Activated B cell treated with CpG ODN at 0.5 μM for 24 hours (primary cell): ENCODE measurements around the gene LIN52. TPM values are rescaled to one million over a fixed set of nuclear protein-coding genes. Genes with fewer than 3 reads are reported as not detected.

Experiments used
- ATAC-seq: fragments of 200-7000 bp; cut with Tn5 transposase; one replicate; pipeline ENCODE4 v1.10.0; 2021; ENCODE audit warnings: low read depth, mild to moderate bottlenecking, moderate library complexity
- CTCF ChIA-PET: fragments of 350-600 bp; sonication (Branson Sonifier 250); formaldehyde crosslinking; loops from one replicate; lab custom pipeline; 2021; ENCODE audit warnings: antibody characterized with exemption; lab: Charles Lee
- POLR2A ChIA-PET: fragments of 350-600 bp; sonication (Branson Sonifier 250); formaldehyde crosslinking; loops from one replicate; lab custom pipeline; 2021; ENCODE audit warnings: antibody characterized with exemption; lab: Charles Lee
- DNase-seq: peaks from one replicate; pipeline ENCODE4 v3.0.0; 2022
- H3K27ac Mint-ChIP-seq: one replicate; pipeline ENCODE4 v1.8.0; 2020; ENCODE audit warnings: mixed read lengths
- H3K27me3 Mint-ChIP-seq: one replicate; pipeline ENCODE4 v1.8.0; 2021; ENCODE audit warnings: mixed read lengths
- H3K36me3 Mint-ChIP-seq: one replicate; pipeline ENCODE4 v1.8.0; 2021; ENCODE audit warnings: low read depth, mixed read lengths
- H3K4me1 Mint-ChIP-seq: one replicate; pipeline ENCODE4 v1.8.0; 2021; ENCODE audit warnings: mixed read lengths
- H3K4me3 Mint-ChIP-seq: one replicate; pipeline ENCODE4 v1.8.0; 2020; ENCODE audit warnings: mild to moderate bottlenecking, mixed read lengths
- H3K9me3 Mint-ChIP-seq: one replicate; pipeline ENCODE4 v1.8.0; 2020; ENCODE audit warnings: mixed read lengths
- CTCF ChIP-seq: fragments of 200-600 bp; IDR thresholded peaks from one replicate; pipeline ENCODE4 v1.8.0; 2022; ENCODE audit warnings: antibody characterized with exemption, mild to moderate bottlenecking
- intact Hi-C: fragments of 100-400 bp; cut with micrococcal nuclease; formaldehyde crosslinking; loops from one replicate; pipeline ENCODE4 v1.15.1; 2024
- total RNA-seq: library from RNA; stranded (reverse); gene quantifications from 2 replicates; pipeline ENCODE4 v1.2.3, GENCODE V29; 2022

Gene LIN52
- total RNA-seq, 1 donor from 2014 or later, result 12.4 TPM

DNA sequence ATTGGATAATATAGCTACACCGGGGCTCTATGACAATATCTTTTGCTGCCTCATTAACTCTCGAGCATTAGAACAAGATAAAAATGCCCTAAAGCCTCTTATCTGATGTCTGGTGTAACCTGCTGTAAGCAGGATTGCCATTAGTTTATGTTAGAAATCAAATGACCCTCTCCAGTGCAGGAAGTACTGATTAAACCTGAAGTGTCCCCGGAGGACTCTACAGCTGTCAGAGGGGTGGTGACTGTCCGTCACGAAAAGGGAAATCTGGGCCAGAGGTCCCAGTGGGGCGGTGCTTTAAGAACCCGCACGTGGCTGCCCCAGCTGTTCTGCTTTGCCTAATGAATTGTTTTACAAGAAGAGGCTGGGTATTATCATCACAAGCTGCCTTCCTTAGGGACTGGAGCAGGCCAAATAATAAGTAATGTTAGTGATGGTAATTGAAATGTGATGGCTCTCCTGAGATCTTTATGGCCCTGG is 55.7 kb downstream of the LIN52 start:
- no peak overlapping the region for H3K4me3 Mint-ChIP-seq
- peaks cover 5% of the 10 kb centered on the region for H3K36me3 Mint-ChIP-seq
- intact Hi-C loops, result no loop called here
- H3K9me3 Mint-ChIP-seq, result no peaks in the 10 kb centered on the region
- peaks cover 9% of the 10 kb centered on the region for H3K4me1 Mint-ChIP-seq
- ChIA-PET CTCF (interaction anchor here (0.5 to 0.6 kb wide), 2 partner anchors 13 to 99 kb away, joined by 3 read pairs; no protein-coding TSS in a partner anchor), POLR2A (interaction anchor here (0.6 kb wide), 1 partner anchor 1222 kb away, joined by 13 read pairs; no protein-coding TSS in a partner anchor)
- H3K27me3 Mint-ChIP-seq, result no peaks in the 10 kb centered on the region
- no peak overlapping the region for H3K27ac Mint-ChIP-seq
- peak; percentile 90 for ATAC-seq
- no peak for TF ChIP-seq CTCF
- DNase-seq, result peak; percentile 19

DNA sequence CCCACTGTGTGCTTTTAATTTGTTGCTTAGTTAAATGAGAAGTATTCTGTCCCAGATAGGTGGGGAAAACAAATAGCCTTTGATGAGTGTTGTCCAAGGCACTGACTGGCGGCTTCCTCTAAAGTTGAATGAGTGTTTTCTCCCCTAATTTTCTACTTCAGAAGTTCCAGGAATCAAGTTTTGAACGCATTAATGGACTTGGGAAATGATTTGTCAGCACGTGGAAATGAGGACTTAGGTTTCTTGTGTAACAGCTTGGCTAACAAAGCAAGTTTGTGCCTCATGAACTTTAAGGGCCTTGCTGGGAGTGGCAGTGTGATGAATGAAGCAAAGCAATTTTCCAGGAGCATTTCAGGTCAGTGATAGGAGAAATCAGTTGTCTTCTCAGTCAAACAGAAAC is 56.9 kb downstream of the LIN52 start:
- H3K27ac Mint-ChIP-seq, result no peak overlapping the region
- DNase-seq (no peak), ATAC-seq (no peak)
- peaks cover 5% of the 10 kb centered on the region for H3K36me3 Mint-ChIP-seq
- peaks cover 9% of the 10 kb centered on the region for H3K4me1 Mint-ChIP-seq
- POLR2A ChIA-PET, result no interaction called here
- intact Hi-C loops, result no loop called here
- H3K27me3 Mint-ChIP-seq, result no peaks in the 10 kb centered on the region
- TF ChIP-seq CTCF, result no peak
- no peak overlapping the region for H3K4me3 Mint-ChIP-seq
- no peaks in the 10 kb centered on the region for H3K9me3 Mint-ChIP-seq
- CTCF ChIA-PET, result no interaction called here

GRCh38 chr14:74142523-74142922 is 57.8 kb downstream of the LIN52 start:
- H3K27ac Mint-ChIP-seq, result no peak overlapping the region
- ChIA-PET POLR2A (no interaction called here), CTCF (no interaction called here)
- H3K27me3 Mint-ChIP-seq, result no peaks in the 10 kb centered on the region
- H3K9me3 Mint-ChIP-seq, result no peaks in the 10 kb centered on the region
- H3K4me1 Mint-ChIP-seq, result peaks cover 9% of the 10 kb centered on the region
- TF ChIP-seq CTCF, result no peak
- H3K4me3 Mint-ChIP-seq, result no peak overlapping the region
- DNase-seq (no peak), ATAC-seq (no peak)
- H3K36me3 Mint-ChIP-seq, result peaks cover 5% of the 10 kb centered on the region
- intact Hi-C loops, result no loop called here

DNA sequence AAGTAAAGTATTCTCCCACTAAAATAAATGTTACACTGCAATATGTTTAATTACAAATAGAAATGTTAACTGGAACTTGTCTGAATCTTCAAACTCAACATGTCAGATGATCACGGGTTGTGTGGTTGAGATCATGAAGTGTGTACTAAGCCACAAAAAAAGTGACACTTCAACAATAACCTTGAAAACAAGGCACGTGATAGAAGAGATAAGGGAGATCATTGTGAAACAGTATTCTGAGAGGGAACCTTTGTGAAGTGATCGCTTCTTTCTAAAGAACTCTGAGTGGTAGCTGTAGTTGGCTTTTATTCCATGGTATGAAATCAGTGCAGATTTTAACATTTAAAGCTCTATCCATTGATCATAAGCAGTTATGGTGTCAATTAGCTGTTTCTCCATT is 60.0 kb downstream of the LIN52 start:
- POLR2A ChIA-PET, result no interaction called here
- Mint-ChIP-seq H3K27me3 (no peaks in the 10 kb centered on the region), H3K9me3 (no peaks in the 10 kb centered on the region), H3K4me3 (no peak overlapping the region), H3K36me3 (peaks cover 5% of the 10 kb centered on the region), H3K27ac (no peak overlapping the region), H3K4me1 (peaks cover 9% of the 10 kb centered on the region)
- TF ChIP-seq CTCF, result no peak
- intact Hi-C loops, result no loop called here
- ATAC-seq (no peak), DNase-seq (no peak)
- CTCF ChIA-PET, result no interaction called here

DNA sequence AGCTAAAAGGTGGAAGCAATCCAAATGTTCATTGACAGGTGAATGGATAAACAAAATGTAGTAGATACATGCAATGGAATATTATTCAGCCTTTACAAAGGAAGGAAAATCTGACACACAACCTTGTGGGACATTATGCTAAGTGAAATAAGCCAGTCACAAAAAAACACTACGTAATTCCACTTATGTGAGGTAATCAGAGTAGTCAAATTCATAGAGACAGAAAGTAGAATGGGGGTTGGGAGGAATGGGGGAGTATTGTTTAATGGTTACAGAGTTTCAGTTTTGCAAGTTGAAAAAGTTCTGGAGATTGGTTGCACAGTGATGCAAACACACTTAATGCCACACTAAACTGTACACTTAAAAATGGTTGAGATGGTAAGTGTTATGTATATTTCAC is 62.8 kb downstream of the LIN52 start:
- no peak overlapping the region for H3K27ac Mint-ChIP-seq
- DNase-seq, result no peak
- H3K36me3 Mint-ChIP-seq, result peaks cover 4% of the 10 kb centered on the region
- no peaks in the 10 kb centered on the region for H3K27me3 Mint-ChIP-seq
- no peak for ATAC-seq
- no peak overlapping the region for H3K4me3 Mint-ChIP-seq
- H3K4me1 Mint-ChIP-seq, result no peaks in the 10 kb centered on the region
- ChIA-PET CTCF (no interaction called here), POLR2A (no interaction called here)
- intact Hi-C loops, result no loop called here
- no peaks in the 10 kb centered on the region for H3K9me3 Mint-ChIP-seq
- no peak for TF ChIP-seq CTCF
